HEK293 (cell line): Measurements from ENCODE around the gene FAM98C.

Experiments used
- CTCF ChIA-PET: fragments of 350-600 bp; formaldehyde crosslinking; extraction: SDS; loops from one replicate; lab custom pipeline; 2021; ENCODE audit warnings: antibody characterized with exemption; lab: Yijun Ruan, JAX
- POLR2A ChIA-PET: fragments of 300-600 bp; formaldehyde crosslinking; extraction: SDS; loops from one replicate; lab custom pipeline; 2020; ENCODE audit warnings: antibody characterized with exemption, inconsistent platforms; lab: Yijun Ruan, JAX
- H3K27ac ChIP-seq: fragments of 200-500 bp; sonication (Bioruptor generic); 2 replicates; pipeline ENCODE4 v1.5.1; 2014; ENCODE audit warnings: low read depth, low read length, control low read depth, inconsistent platforms; ENCODE audit errors: extremely low read depth
- H3K36me3 ChIP-seq, 2 experiments: fragments of 200-500 bp in 1 of 2; sonication (Bioruptor generic) in 1 of 2; 1 replicate in 1 of 2; 2 replicates in 1 of 2; pipeline ENCODE4 v1.5.1; 2014 to 2017; ENCODE audit warnings: inconsistent platforms in 2 of 2, low read length in 2 of 2; ENCODE audit not compliant: control insufficient read depth in 2 of 2, insufficient read depth in 1 of 2
- H3K4me1 ChIP-seq: fragments of 200-500 bp; sonication (Bioruptor generic); 2 replicates; pipeline ENCODE4 v1.5.1; 2014; ENCODE audit warnings: mild to moderate bottlenecking, low read length, inconsistent platforms; ENCODE audit not compliant: control insufficient read depth, insufficient read depth
- H3K4me3 ChIP-seq: 2 replicates; pipeline ENCODE4 v1.5.1; 2011; ENCODE audit warnings: low read depth, mild to moderate bottlenecking, control low read depth, low read length, moderate library complexity
- H3K9me3 ChIP-seq: fragments of 200-500 bp; sonication (Bioruptor generic); 2 replicates; pipeline ENCODE4 v1.5.1; 2014; ENCODE audit warnings: low read depth, low read length, inconsistent platforms; ENCODE audit not compliant: control insufficient read depth, insufficient read depth
- FEZF1 ChIP-seq: fragments of 450-650 bp; formaldehyde crosslinking; IDR thresholded peaks from 2 replicates; pipeline ENCODE4 v1.5.1; 2016; ENCODE audit warnings: missing biosample characterization, missing genetic modification characterization
- HOXA7 ChIP-seq: sonication (generic); formaldehyde crosslinking; IDR thresholded peaks from 2 replicates; pipeline ENCODE4 v1.8.1; 2022; ENCODE audit warnings: missing genetic modification reagents, borderline replicate concordance
- KLF1 ChIP-seq: fragments of 450-650 bp; formaldehyde crosslinking; IDR thresholded peaks from 2 replicates; pipeline ENCODE4 v1.5.1; 2016; ENCODE audit warnings: missing biosample characterization, missing genetic modification characterization
- KLF7 ChIP-seq: fragments of 450-650 bp; formaldehyde crosslinking; IDR thresholded peaks from 2 replicates; pipeline ENCODE4 v1.5.1; 2016; ENCODE audit warnings: missing biosample characterization, missing genetic modification characterization, borderline replicate concordance
- PRDM10 ChIP-seq: fragments of 450-650 bp; formaldehyde crosslinking; IDR thresholded peaks from 2 replicates; pipeline ENCODE4 v1.5.1; 2016; ENCODE audit warnings: missing biosample characterization, missing genetic modification characterization
- PRDM4 ChIP-seq: fragments of 450-650 bp; formaldehyde crosslinking; IDR thresholded peaks from 2 replicates; pipeline ENCODE4 v1.5.1; 2017; ENCODE audit warnings: missing biosample characterization, missing genetic modification characterization
- TRIM28 ChIP-seq: IDR thresholded peaks from 2 replicates; pipeline ENCODE4 v1.6.1; 2011; ENCODE audit warnings: low read length, control low read depth, borderline replicate concordance
- ZBTB17 ChIP-seq: fragments of 450-650 bp; formaldehyde crosslinking; IDR thresholded peaks from 2 replicates; pipeline ENCODE4 v1.5.1; 2016; ENCODE audit warnings: missing biosample characterization, missing genetic modification characterization
- ZBTB7A ChIP-seq: fragments of 450-650 bp; formaldehyde crosslinking; IDR thresholded peaks from 2 replicates; pipeline ENCODE4 v1.5.1; 2016; ENCODE audit warnings: low read depth, missing biosample characterization, missing genetic modification characterization
- ZFHX2 ChIP-seq: fragments of 450-650 bp; formaldehyde crosslinking; conservative IDR thresholded peaks from 2 replicates; pipeline ENCODE4 v1.5.1; 2016; ENCODE audit warnings: missing biosample characterization, missing genetic modification characterization
- ZIC2 ChIP-seq: fragments of 450-650 bp; formaldehyde crosslinking; IDR thresholded peaks from 2 replicates; pipeline ENCODE4 v1.5.1; 2016; ENCODE audit warnings: missing biosample characterization, missing genetic modification characterization
- ZNF114 ChIP-seq: fragments of 450-650 bp; formaldehyde crosslinking; IDR thresholded peaks from 2 replicates; pipeline ENCODE4 v1.5.0; 2017; ENCODE audit warnings: missing biosample characterization, missing genetic modification characterization
- ZNF155 ChIP-seq: fragments of 450-650 bp; formaldehyde crosslinking; IDR thresholded peaks from 2 replicates; pipeline ENCODE4 v1.5.1; 2016; ENCODE audit warnings: missing biosample characterization, missing genetic modification characterization
- ZNF223 ChIP-seq: fragments of 450-650 bp; formaldehyde crosslinking; IDR thresholded peaks from 2 replicates; pipeline ENCODE4 v1.5.1; 2016; ENCODE audit warnings: missing biosample characterization, missing genetic modification characterization
- ZNF266 ChIP-seq: fragments of 450-650 bp; formaldehyde crosslinking; IDR thresholded peaks from 2 replicates; pipeline ENCODE4 v1.5.1; 2016; ENCODE audit warnings: missing biosample characterization, missing genetic modification characterization, low read depth
- ZNF423 ChIP-seq: fragments of 450-650 bp; formaldehyde crosslinking; IDR thresholded peaks from 2 replicates; pipeline ENCODE4 v1.5.1; 2016; ENCODE audit warnings: missing biosample characterization, missing genetic modification characterization
- ZNF426 ChIP-seq: fragments of 450-650 bp; formaldehyde crosslinking; IDR thresholded peaks from 2 replicates; pipeline ENCODE4 v1.5.1; 2017; ENCODE audit warnings: missing biosample characterization, missing genetic modification characterization, mild to moderate bottlenecking, inconsistent platforms, moderate library complexity
- ZNF48 ChIP-seq: fragments of 450-650 bp; formaldehyde crosslinking; IDR thresholded peaks from 2 replicates; pipeline ENCODE4 v1.5.1; 2016; ENCODE audit warnings: missing biosample characterization, missing genetic modification characterization
- ZNF514 ChIP-seq: fragments of 450-650 bp; formaldehyde crosslinking; IDR thresholded peaks from 2 replicates; pipeline ENCODE4 v1.5.1; 2016; ENCODE audit warnings: missing biosample characterization, missing genetic modification characterization
- ZNF585B ChIP-seq: fragments of 450-650 bp; formaldehyde crosslinking; IDR thresholded peaks from 2 replicates; pipeline ENCODE4 v1.5.1; 2016; ENCODE audit warnings: missing biosample characterization, missing genetic modification characterization
- ZNF624 ChIP-seq: fragments of 450-650 bp; formaldehyde crosslinking; IDR thresholded peaks from 2 replicates; pipeline ENCODE4 v1.5.1; 2017; ENCODE audit warnings: missing biosample characterization, missing genetic modification characterization
- ZNF658 ChIP-seq: fragments of 450-650 bp; formaldehyde crosslinking; IDR thresholded peaks from 2 replicates; pipeline ENCODE4; 2016; ENCODE audit warnings: missing biosample characterization, missing genetic modification characterization
- ZNF701 ChIP-seq: fragments of 450-650 bp; formaldehyde crosslinking; IDR thresholded peaks from 2 replicates; pipeline ENCODE4 v1.5.1; 2016; ENCODE audit warnings: missing biosample characterization, missing genetic modification characterization
- ZNF776 ChIP-seq: fragments of 450-650 bp; formaldehyde crosslinking; IDR thresholded peaks from 2 replicates; pipeline ENCODE4 v1.5.0; 2017; ENCODE audit warnings: missing biosample characterization, missing genetic modification characterization, borderline replicate concordance
- ZNF837 ChIP-seq: fragments of 450-650 bp; formaldehyde crosslinking; IDR thresholded peaks from 2 replicates; pipeline ENCODE4 v1.5.1; 2016; ENCODE audit warnings: missing biosample characterization, missing genetic modification characterization
- ZSCAN5A ChIP-seq: fragments of 450-650 bp; formaldehyde crosslinking; IDR thresholded peaks from 2 replicates; pipeline ENCODE4 v1.5.1; 2016; ENCODE audit warnings: missing biosample characterization, missing genetic modification characterization

Gene FAM98C

GRCh38 chr19:38421856-38422255 lies 19.0 kb downstream of the FAM98C start:
- H3K9me3 ChIP-seq = no peaks in the 10 kb centered on the region
- CTCF ChIA-PET = interaction anchor here (1.0 to 1.9 kb wide), 3 partner anchors 19 to 68 kb away, joined by 3 to 9 read pairs (median 5); partner anchors contain the start of gene FAM98C
- POLR2A ChIA-PET = no interaction called here
- peaks cover 11% of the 10 kb centered on the region for H3K4me1 ChIP-seq
- H3K27ac ChIP-seq = no peak overlapping the region
- H3K36me3 ChIP-seq = no peaks in the 10 kb centered on the region
- H3K4me3 ChIP-seq = no peak overlapping the region
- TF ChIP-seq ZBTB7A (tag by site-specific recombination) (no peak), PRDM10 (tag by site-specific recombination) (no peak), ZNF48 (tag by site-specific recombination) (no peak), KLF7 (no peak), PRDM4 (tag by site-specific recombination) (no peak), ZNF776 (tag by site-specific recombination) (no peak), ZNF658 (tag by site-specific recombination) (no peak), ZNF585B (tag by site-specific recombination) (no peak), ZNF155 (tag by site-specific recombination) (no peak), ZNF423 (tag by site-specific recombination) (no peak), FEZF1 (tag by site-specific recombination) (no peak)

GRCh38 chr19:38422438-38422837 lies 19.5 kb downstream of the FAM98C start:
- Histone ChIP-seq H3K27ac (no peak overlapping the region), H3K4me3 (no peak overlapping the region), H3K9me3 (no peaks in the 10 kb centered on the region), H3K4me1 (peaks cover 9% of the 10 kb centered on the region), H3K36me3 (no peaks in the 10 kb centered on the region)
- ChIA-PET POLR2A (no interaction called here), CTCF (interaction anchor here (1.0 to 1.1 kb wide), 2 partner anchors 57 to 67 kb away, joined by 3 to 5 read pairs; no protein-coding TSS in a partner anchor)
- TF ChIP-seq TRIM28 (no peak), ZNF624 (tag by site-specific recombination) (no peak), FEZF1 (tag by site-specific recombination) (no peak), ZBTB17 (tag by site-specific recombination) (peak; percentile 99), KLF1 (tag by site-specific recombination) (no peak), ZNF223 (tag by site-specific recombination) (no peak), ZNF701 (tag by site-specific recombination) (no peak), HOXA7 (no peak), ZFHX2 (tag by site-specific recombination) (no peak), ZNF837 (tag by site-specific recombination) (no peak), ZBTB7A (tag by site-specific recombination) (no peak), ZSCAN5A (no peak), ZNF426 (no peak), ZIC2 (tag by site-specific recombination) (peak; percentile 56; the same call in 1 of the 2 replicates), ZNF266 (tag by site-specific recombination) (no peak), ZNF114 (tag by site-specific recombination) (no peak), ZNF514 (no peak)
- TF ChIP-seq, all 188 proteins: peak for 2
